IgD-negative memory B cell (primary cell): ENCODE data around the gene CLPSL1. TPM values are rescaled to one million over a fixed set of nuclear protein-coding genes. Genes with fewer than 3 reads are reported as not detected.
A peak's percentile ranks its signal among the peaks of the same experiment; 100 is the strongest.
"Not testable (repeated sequence)": the region's sequence is repeated elsewhere in the genome, so short reads cannot be mapped to it uniquely, and the experiment has no call there.

Experiments
- H3K27ac Mint-ChIP-seq, 3 donors: one replicate each; pipeline ENCODE4 v1.8.0; 2020 to 2022; ENCODE audit warnings: mild to moderate bottlenecking in 3 of 3, mixed read lengths in 3 of 3, moderate library complexity in 1 of 3
- H3K27me3 Mint-ChIP-seq: one replicate; pipeline ENCODE4 v1.8.0; 2021; ENCODE audit warnings: mixed read lengths
- H3K36me3 Mint-ChIP-seq: one replicate; pipeline ENCODE4 v1.8.0; 2020; ENCODE audit warnings: mild to moderate bottlenecking, mixed read lengths
- H3K4me1 Mint-ChIP-seq, 3 donors: one replicate each; pipeline ENCODE4 v1.8.0; 2020 to 2022; ENCODE audit warnings: mixed read lengths in 3 of 3, mild to moderate bottlenecking in 1 of 3
- H3K4me3 Mint-ChIP-seq, 4 donors: one replicate each; pipeline ENCODE4 v1.8.0; 2020 to 2022; ENCODE audit warnings: mild to moderate bottlenecking in 4 of 4, mixed read lengths in 4 of 4, moderate library complexity in 3 of 4
- H3K9me3 Mint-ChIP-seq, 3 donors: one replicate each; pipeline ENCODE4 v1.8.0; 2020 to 2021; ENCODE audit warnings: mixed read lengths in 3 of 3, mild to moderate bottlenecking in 1 of 3
- polyA plus RNA-seq: library from polyadenylated mRNA; unstranded; fragments of 300-500 nt; fragmentation: Illumina TruSeq; gene quantifications from one replicate; pipeline ENCODE4 v1.2.3, GENCODE V29; 2021

The CLPSL1 gene, protein sequence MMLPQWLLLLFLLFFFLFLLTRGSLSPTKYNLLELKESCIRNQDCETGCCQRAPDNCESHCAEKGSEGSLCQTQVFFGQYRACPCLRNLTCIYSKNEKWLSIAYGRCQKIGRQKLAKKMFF
- not detected for polyA plus RNA-seq

DNA sequence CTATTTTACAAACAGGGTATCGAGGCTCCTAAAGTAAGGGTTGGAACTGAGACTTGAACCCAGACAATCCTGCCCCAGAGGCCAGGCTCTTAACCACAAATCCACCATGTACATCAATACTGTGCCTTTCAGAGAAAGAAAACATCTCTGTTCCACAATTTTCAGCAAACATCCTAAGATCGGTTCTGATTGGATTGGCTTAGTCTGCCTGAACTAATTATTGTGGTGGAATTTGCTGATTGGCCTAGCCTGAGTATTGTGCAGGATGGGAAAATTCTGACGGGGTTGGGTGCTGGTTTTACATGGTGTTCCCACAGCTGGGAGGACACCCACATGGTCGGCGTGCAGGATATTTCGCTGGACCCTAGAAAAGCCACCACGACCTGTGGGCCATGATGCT lies at the start of gene CLPSL1:
Gene CLPSL1 (plus strand): TSS at position 301 of the 400 bp plus-strand sequence. CDS start 92 bp downstream, at position 393.
- H3K4me3 Mint-ChIP-seq = peak within 1 kb of the TSS in 1 of 4 donors; percentile 5
- H3K27ac Mint-ChIP-seq = no peak within 1 kb of the TSS
- peaks cover 0 to 5% (median 4%) of the 10 kb centered on the region in 3 donors for H3K4me1 Mint-ChIP-seq
- H3K27me3 Mint-ChIP-seq = peaks cover 10% of the 10 kb centered on the region
- H3K36me3 Mint-ChIP-seq = no peaks in the 10 kb centered on the region
- H3K9me3 Mint-ChIP-seq = no peaks in the 10 kb centered on the region

DNA sequence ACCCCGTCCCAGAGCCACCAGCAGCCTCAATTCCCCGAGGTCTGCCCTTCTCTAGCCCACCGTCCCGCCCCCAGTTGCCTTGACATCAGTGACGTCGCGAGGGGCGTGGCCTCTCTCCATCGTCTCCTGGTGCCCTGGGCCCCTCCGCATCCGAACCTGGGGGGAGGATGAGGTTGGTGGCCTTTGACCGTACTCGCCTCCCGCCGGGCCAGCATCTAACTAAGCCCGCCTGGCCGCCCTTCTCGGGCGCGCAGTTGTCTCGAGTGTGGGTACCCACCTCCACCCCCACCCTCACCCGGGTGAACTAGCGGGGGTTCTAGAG lies 49.4 kb upstream of the CLPSL1 start:
- Mint-ChIP-seq H3K27ac (peak overlapping the region; percentile 95 to 98 (median 95)), H3K27me3 (peaks cover 3% of the 10 kb centered on the region), H3K9me3 (no peaks in the 10 kb centered on the region), H3K4me1 (peaks cover 36 to 48% (median 42%) of the 10 kb centered on the region in 3 donors), H3K36me3 (no peaks in the 10 kb centered on the region), H3K4me3 (peak overlapping the region; percentile 86 to 98 (median 91))

DNA sequence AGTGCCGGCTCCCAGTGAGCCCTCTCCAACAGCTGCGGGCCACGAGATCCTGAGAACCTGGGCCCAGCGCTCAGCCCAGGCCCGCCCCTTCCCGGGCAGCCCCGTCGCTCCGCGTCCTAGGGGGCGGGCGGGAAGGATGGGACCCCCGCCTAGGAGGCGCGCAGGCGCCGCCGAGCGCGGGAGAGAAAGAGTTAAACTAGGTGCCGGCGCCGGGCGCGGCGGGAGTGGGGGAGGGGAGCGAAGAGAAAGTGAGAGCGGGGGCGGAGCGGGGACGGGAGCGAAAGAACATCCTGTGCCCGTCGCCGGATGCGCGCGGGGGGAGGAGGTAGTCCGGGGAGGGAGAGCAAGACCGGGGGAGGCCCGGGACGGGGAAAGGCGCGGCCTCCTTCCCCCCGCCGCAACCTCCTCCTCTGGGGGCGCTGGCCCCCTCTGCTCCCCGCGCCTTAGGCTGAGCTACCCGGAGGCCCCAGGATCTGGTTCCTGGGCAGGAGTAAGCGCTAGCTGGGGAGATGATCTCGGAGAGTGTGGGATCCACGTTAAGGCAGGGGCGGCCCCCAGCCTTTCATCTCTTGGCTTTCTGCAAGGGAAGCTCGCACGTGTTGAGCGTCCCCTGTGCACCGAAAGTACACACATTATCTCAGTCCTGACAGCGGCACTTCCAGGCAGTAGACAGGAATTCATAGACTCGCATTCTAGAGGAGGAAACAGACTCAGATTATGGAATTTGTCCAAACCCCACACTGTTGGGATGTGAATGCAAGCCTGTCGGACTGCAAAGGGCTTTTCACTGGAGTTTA lies 48.9 kb upstream of the CLPSL1 start:
- peak overlapping the region; percentile 86 to 98 (median 91) for H3K4me3 Mint-ChIP-seq

DNA sequence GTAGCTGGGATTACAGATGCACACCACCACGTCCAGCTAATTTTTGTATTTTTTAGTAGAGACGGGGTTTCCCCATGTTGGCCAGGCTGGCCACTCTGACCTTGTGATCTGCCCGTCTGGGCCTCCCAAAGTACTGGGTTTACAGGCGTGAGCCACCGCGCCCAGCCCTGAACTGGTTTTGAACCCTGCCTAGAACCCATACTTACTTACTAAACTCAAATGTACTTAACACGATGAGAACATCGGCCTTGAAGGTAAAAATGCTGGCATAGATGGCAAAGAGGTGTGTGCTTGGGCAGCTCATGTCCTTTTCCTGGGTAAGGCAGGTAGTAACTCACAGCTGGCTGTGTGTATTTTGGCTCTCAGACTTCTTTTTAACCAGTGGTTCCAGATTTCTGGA lies 47.2 kb upstream of the CLPSL1 start:
- Mint-ChIP-seq H3K4me3 (peak overlapping the region in 1 of 4 donors; percentile 21), H3K4me1 (peaks cover 31 to 37% (median 37%) of the 10 kb centered on the region in 3 donors), H3K36me3 (no peaks in the 10 kb centered on the region), H3K27ac (peak overlapping the region in 1 of 3 donors; percentile 95), H3K9me3 (no peaks in the 10 kb centered on the region), H3K27me3 (no peaks in the 10 kb centered on the region)

More for the DNA sequence above, 48.9 kb upstream of the CLPSL1 start:
- H3K27me3 Mint-ChIP-seq = no peaks in the 10 kb centered on the region
- H3K36me3 Mint-ChIP-seq = no peaks in the 10 kb centered on the region
- H3K27ac Mint-ChIP-seq = peak overlapping the region; percentile 95 to 98 (median 95)
- H3K4me1 Mint-ChIP-seq = peaks cover 32 to 44% (median 41%) of the 10 kb centered on the region in 3 donors
- H3K9me3 Mint-ChIP-seq = no peaks in the 10 kb centered on the region

DNA sequence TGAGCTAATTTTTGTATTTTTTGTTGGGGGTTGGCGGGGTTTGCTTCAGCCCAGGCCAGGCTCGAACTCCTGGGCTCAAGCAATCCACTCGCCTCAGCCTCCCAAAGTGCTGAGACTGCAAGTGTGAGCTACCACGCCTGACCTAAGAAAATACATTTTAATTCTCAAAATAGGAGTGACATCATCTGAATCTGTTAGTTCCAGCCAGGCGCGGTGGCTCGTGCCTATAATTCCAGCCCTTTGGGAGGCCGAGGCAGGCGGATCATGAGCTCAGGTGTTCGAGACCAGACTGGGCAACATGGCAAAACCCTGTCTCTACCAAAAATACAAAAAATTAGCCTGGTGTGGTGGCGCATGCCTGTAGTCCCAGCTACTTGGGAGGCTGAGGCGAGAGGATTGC lies 46.5 kb upstream of the CLPSL1 start:
- not testable (repeated sequence) for H3K9me3 Mint-ChIP-seq, H3K27me3 Mint-ChIP-seq, H3K4me3 Mint-ChIP-seq, H3K36me3 Mint-ChIP-seq
- Mint-ChIP-seq H3K4me1 (peaks cover 30 to 31% (median 31%) of the 10 kb centered on the region in 3 donors), H3K27ac (peak overlapping the region in 1 of 3 donors; percentile 91)

DNA sequence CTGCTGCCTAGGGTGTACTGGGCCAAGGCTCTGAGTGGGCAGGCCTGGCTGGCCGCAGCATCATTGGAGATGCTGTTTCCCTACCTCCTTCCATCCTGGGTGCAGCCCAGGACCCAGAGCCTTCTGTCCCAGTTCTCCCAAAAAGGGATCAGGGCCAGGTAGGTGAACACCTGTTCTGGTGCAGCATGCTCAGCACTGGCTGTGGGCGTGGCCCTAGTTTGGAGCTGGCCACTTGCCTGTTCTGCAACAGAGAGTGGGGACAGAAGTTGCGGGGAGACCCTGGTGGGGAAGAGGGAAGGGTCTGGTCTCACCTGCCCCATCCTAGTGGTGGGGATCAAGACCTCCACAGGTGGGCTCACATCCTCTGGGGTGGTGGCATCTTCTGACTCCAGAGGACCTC lies 45.4 kb upstream of the CLPSL1 start:
- Mint-ChIP-seq H3K36me3 (no peaks in the 10 kb centered on the region), H3K4me3 (no peak overlapping the region), H3K27ac (peak overlapping the region in 1 of 3 donors; percentile 91)

DNA sequence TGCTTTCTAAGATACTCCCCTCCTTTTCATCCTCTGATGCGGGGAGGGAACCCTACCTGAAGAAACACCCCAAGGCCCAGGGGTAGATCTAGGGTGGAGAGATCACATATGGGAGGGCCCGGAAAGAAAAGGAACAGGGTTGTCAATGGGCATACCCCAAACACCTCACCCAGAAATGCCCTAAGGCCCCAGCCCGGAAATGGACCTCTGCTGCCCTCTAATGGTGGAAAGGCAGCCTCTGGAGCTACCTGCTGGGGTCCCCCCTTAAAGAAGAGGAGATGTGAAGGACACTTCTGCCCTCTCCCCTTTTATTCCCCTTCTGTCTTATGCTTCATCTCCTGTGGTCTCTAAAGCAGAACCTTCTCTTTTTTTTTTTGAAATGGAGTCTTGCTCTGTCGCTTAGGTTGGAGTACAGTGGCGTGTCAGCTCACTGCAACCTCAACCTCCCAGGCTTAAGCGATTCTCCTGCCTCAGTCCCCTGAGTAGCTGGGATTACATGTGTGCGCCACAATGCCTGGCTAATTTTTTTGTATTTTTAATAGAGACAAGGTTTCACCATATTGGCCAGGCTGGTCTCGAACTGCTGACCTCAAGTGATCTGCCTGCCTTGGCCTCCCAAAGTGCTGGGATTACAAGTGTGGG lies 44.4 kb upstream of the CLPSL1 start:
- H3K9me3 Mint-ChIP-seq = no peaks in the 10 kb centered on the region
- H3K4me3 Mint-ChIP-seq = peak overlapping the region in 3 of 4 donors; percentile 9 to 80 (median 65)
- H3K4me1 Mint-ChIP-seq = peaks cover 20 to 27% (median 22%) of the 10 kb centered on the region in 3 donors
- H3K27ac Mint-ChIP-seq = peak overlapping the region; percentile 43 to 93 (median 73)
- no peaks in the 10 kb centered on the region for H3K27me3 Mint-ChIP-seq
- H3K36me3 Mint-ChIP-seq = no peaks in the 10 kb centered on the region

More for the DNA sequence above, 45.4 kb upstream of the CLPSL1 start:
- no peaks in the 10 kb centered on the region for H3K27me3 Mint-ChIP-seq
- H3K4me1 Mint-ChIP-seq = peaks cover 23 to 29% (median 24%) of the 10 kb centered on the region in 3 donors
- H3K9me3 Mint-ChIP-seq = no peaks in the 10 kb centered on the region

DNA sequence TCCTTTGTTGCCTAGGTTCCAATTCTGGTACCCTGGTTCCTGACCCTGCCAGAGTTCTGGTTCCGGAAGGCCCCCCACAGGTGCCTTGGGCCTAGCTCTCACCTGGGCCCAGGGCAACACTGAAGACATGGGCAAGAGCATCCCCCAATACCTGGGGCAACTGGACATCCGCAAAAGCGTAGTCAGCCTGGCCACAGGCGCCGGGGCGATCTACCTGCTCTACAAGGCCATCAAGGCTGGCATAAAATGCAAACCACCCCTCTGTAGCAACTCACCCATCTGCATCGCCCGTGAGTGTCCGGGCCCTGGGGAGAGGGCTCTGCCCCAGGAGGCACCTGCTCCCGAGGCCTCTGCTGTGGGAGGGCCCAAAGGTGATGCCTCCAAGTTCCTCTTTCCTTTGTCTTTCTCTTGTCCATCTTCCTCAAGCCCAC lies 43.8 kb upstream of the CLPSL1 start, which contains the start of gene ARMC12:
Gene ARMC12 (plus strand): TSS at position 51 of the 431 bp plus-strand sequence. CDS start 77 bp downstream, at position 128.
- Mint-ChIP-seq H3K27ac (peak within 1 kb of the TSS; percentile 43 to 93 (median 73)), H3K4me1 (peaks cover 19 to 26% (median 22%) of the 10 kb centered on the region in 3 donors), H3K36me3 (no peaks in the 10 kb centered on the region), H3K4me3 (peak within 1 kb of the TSS; percentile 9 to 88 (median 72)), H3K9me3 (no peaks in the 10 kb centered on the region), H3K27me3 (no peaks in the 10 kb centered on the region)

DNA sequence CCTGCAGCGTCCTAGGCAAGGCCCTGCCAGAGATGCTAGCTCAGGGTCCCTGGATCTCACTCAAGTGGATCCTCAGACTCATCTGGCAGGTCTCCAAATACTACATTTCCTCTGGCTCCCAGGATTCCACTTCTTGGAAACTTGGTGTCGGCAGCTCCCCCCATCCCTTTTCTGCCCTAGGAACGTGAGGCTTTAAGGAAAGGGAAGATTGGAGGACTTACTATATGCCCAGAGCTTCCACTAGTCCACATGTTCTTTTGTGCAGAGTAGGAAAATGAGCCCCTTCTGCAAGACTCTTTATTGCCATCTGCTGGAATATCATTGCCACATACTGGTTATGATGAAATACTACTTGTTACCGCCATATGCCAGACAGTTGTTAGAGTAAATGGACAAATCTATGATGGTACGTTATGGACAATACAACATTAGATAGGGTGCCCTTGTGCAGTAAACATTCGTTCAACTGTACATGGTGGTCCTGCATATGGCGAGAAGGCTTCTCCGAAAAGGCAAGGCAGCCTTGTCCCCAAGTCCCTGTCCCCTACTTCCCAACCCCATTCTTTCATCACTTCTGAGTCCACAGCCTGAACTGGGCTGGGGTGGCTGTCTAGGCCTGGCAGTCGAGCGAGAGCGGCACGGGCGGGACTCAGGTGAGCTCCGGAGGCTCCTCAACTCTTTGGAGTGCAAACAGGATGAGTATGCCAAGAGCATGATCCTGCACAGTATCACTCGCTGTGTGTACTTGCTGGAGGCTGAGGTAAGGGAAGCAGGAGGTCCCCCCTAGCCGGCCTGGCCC lies 43.2 kb upstream of the CLPSL1 start:
- peaks cover 1% of the 10 kb centered on the region for H3K36me3 Mint-ChIP-seq
- peak overlapping the region in 2 of 3 donors; percentile 20 to 76 for H3K27ac Mint-ChIP-seq
- H3K27me3 Mint-ChIP-seq = no peaks in the 10 kb centered on the region
- peaks cover 13 to 21% (median 16%) of the 10 kb centered on the region in 3 donors for H3K4me1 Mint-ChIP-seq
- no peaks in the 10 kb centered on the region for H3K9me3 Mint-ChIP-seq
- H3K4me3 Mint-ChIP-seq = peak overlapping the region in 2 of 4 donors; percentile 54 to 88

DNA sequence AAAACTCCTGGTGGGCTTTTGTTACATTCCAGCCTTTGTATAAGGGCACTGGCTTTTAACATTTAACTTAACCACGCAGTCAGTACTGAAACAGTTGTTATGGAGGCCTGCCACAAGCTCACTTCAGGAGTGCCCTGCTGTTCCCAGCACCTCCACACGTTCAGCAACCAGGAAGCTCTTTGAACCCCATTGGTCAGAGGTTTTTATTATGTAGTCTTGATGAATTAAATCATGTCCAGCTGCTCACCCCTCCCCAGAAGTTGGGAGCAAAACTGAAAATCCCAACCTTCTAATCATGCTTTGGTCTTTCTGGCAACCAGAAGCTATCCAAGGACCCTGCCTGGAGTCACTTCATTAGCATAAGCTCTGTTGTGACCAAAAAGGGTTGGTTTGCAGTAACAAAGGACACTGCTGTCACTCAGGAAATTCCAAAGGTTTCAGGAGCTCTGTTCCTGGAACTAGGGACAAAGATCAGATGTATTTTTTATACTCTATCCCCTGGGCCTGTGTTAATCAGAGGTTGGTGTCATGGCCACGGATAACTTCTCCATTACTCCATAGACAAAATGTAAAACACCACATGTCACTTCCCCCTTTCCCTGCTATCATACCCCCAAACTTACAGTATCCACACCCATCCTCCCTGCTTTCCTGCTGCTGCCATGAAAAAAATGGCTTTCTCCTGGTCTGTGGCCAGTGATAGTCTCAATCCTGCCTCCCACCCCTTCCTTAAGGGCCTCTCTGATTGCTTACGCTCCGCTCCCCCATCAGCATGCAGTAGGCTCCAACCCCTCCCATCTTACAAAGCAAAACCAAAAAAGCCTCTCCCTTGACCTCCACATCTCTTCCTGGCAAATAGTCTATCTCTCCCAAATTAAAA lies 40.9 kb upstream of the CLPSL1 start:
- H3K4me1 Mint-ChIP-seq = peaks cover 12 to 16% (median 13%) of the 10 kb centered on the region in 3 donors
- H3K36me3 Mint-ChIP-seq = peaks cover 2% of the 10 kb centered on the region
- H3K27ac Mint-ChIP-seq = peak overlapping the region in 1 of 3 donors; percentile 43
- H3K27me3 Mint-ChIP-seq = no peaks in the 10 kb centered on the region
- H3K9me3 Mint-ChIP-seq = no peaks in the 10 kb centered on the region
- no peak overlapping the region for H3K4me3 Mint-ChIP-seq

DNA sequence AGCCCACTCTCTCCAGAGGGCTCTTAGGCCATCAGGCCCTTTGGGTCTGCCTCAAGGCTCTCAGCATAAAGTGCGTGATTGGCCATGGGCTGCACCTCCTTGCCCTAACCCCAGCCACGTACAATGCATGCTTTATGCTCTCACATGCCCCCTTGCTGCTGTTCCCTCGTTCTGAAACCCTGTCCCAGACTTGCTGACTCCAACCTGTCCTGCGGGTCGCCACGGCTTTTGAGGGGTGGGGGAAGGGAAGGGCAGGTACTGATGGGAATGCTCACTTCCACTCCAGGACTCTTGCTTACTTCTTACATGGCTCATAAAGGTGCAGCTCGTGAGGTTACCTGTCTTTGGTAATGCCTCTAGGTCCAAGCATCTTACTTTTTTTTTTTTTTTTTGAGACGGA lies 38.0 kb upstream of the CLPSL1 start:
- H3K4me1 Mint-ChIP-seq = peaks cover 0 to 2% (median 0%) of the 10 kb centered on the region in 3 donors
- H3K27ac Mint-ChIP-seq = peak overlapping the region in 1 of 3 donors; percentile 15
- peak overlapping the region in 1 of 4 donors; percentile 41 for H3K4me3 Mint-ChIP-seq
- H3K27me3 Mint-ChIP-seq = no peaks in the 10 kb centered on the region
- H3K36me3 Mint-ChIP-seq = peaks cover 4% of the 10 kb centered on the region
- H3K9me3 Mint-ChIP-seq = peaks cover 3 to 4% (median 4%) of the 10 kb centered on the region in 3 donors

DNA sequence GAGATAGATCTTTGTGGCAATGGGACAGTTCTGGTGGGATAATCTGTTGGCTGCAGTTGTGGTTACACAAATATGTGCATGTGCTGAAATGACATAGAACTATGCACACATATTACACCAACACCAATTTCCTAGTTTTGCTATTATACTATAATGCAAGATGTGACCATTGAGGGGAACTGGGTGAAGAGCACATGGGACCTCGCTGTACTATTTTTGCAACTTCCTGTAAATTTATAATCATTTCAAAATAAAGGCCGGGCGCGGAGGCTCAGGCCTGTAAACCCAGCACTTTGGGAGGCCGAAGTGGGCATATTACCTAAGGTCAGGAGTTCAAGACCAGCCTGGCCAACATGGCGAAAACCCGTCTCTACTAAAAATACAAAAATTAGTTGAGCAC lies 35.3 kb upstream of the CLPSL1 start:
- Mint-ChIP-seq H3K4me3 (no peak overlapping the region), H3K4me1 (no peaks in the 10 kb centered on the region), H3K27ac (no peak overlapping the region), H3K27me3 (no peaks in the 10 kb centered on the region), H3K9me3 (peaks cover 4 to 7% (median 7%) of the 10 kb centered on the region in 3 donors), H3K36me3 (peaks cover 5% of the 10 kb centered on the region)

DNA sequence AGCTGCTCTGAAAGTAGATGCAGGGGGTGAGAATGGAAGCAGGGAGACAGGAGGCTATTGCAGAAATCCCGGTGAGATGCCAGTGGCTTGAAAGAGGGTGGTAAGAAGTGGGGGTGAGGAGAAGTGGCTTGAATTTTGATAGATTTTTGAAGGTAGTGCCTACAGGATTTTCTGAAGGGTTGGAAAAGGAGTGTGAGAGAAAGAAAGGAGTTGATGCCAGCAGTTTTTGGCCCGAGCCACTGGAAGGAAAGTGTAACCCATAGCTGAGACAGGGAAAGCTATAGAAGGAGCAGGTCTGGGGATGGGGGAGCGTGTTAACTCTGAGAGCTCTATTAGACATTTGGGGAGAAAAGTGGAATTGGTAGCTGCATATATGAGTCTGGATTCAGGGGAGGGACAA lies 34.3 kb upstream of the CLPSL1 start:
- H3K27me3 Mint-ChIP-seq = no peaks in the 10 kb centered on the region
- no peak overlapping the region for H3K27ac Mint-ChIP-seq
- peaks cover 5% of the 10 kb centered on the region for H3K36me3 Mint-ChIP-seq
- H3K4me3 Mint-ChIP-seq = no peak overlapping the region
- H3K9me3 Mint-ChIP-seq = peaks cover 4 to 7% (median 7%) of the 10 kb centered on the region in 3 donors
- H3K4me1 Mint-ChIP-seq = no peaks in the 10 kb centered on the region
